GM10248 (cell line): ENCODE data around the gene PNPLA2.

ENCODE experiments used
- CTCF ChIA-PET: fragments of 300-600 bp; sonication (Branson Sonifier 250); formaldehyde crosslinking; extraction: SDS; loops from one replicate; lab custom pipeline; 2021; ENCODE audit warnings: antibody characterized with exemption; lab: Yijun Ruan, JAX
- POLR2A ChIA-PET: fragments of 350-650 bp; sonication (Branson Sonifier 250); formaldehyde crosslinking; extraction: SDS; loops from one replicate; lab custom pipeline; 2020; ENCODE audit warnings: antibody characterized with exemption; lab: Yijun Ruan, JAX
- DNase-seq: peaks from one replicate; pipeline ENCODE4 v3.0.0; 2012; ENCODE audit errors: extremely low spot score
- TF ChIP-seq, protein P1 (sequence below): IDR thresholded peaks from 2 replicates; pipeline ENCODE4 v1.5.1; 2012; ENCODE audit warnings: mild to moderate bottlenecking, low read depth; ENCODE audit errors: extremely low read depth, missing control alignments, control extremely low read depth

The PNPLA2 gene

DNA sequence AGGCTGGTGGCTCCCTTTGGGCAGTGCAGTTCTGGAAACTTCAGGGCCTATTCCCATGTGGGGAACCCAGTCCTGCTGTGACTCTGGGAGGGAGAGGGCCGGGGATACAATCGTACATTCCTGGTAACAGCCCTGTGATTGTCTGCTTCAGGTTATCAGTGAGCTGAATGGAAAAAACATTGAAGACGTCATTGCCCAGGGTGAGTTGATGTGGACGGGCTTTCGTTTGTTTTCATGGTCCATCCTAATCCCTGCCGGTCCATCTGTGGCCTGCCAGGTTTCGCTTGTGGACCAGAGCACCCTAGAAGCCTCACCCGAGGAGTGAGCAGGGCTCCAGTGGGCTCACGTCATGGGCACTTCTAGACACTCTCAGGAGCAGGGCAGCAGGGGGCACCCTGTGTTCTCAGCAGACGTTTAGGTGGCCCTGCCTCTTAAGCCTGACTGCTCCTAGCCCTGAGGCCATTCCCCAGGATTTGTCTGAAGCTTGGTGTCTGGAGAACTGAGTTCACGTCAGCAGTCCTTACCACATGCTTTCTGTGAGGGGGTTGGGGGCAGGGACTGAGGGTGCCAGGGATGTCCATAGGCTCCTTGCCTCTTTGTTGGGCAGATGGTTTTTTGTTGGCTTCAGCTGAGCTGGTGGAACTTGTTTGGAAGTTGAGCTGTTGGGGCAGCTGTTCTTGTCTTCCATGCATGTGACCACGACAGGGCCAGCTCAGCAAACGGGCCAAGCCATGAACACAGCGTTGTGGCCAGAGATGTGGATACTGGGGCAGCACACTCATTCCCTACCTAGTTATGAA lies 7.1 kb upstream of the PNPLA2 start:
- DNase-seq, result no peak
- POLR2A ChIA-PET, result no interaction called here
- TF ChIP-seq, protein P1, sequence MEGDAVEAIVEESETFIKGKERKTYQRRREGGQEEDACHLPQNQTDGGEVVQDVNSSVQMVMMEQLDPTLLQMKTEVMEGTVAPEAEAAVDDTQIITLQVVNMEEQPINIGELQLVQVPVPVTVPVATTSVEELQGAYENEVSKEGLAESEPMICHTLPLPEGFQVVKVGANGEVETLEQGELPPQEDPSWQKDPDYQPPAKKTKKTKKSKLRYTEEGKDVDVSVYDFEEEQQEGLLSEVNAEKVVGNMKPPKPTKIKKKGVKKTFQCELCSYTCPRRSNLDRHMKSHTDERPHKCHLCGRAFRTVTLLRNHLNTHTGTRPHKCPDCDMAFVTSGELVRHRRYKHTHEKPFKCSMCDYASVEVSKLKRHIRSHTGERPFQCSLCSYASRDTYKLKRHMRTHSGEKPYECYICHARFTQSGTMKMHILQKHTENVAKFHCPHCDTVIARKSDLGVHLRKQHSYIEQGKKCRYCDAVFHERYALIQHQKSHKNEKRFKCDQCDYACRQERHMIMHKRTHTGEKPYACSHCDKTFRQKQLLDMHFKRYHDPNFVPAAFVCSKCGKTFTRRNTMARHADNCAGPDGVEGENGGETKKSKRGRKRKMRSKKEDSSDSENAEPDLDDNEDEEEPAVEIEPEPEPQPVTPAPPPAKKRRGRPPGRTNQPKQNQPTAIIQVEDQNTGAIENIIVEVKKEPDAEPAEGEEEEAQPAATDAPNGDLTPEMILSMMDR, result no peak
- CTCF ChIA-PET, result interaction anchor here (0.6 to 1.9 kb wide), 5 partner anchors 8 to 1720 kb away, joined by 3 to 8 read pairs (median 3); partner anchors contain the start of genes PNPLA2, POLR2L and TSPAN4

DNA sequence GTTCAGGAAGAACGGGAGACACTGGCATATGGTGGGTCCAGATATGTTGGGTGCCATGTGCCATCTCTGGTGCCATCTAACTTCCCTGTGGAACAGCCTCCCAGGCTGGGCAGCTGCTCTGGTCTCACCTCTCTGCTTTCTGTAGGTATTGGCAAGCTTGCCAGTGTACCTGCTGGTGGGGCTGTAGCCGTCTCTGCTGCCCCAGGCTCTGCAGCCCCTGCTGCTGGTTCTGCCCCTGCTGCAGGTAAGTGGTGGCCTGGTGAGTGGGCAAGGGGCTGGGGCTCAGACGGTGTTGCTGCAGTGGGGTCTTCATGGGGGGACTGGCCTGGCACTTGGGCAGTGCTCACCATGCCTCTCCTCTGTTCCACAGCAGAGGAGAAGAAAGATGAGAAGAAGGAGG lies 6.3 kb upstream of the PNPLA2 start:
- CTCF ChIA-PET, result interaction anchor here (1.7 to 1.9 kb wide), 2 partner anchors 7 to 30 kb away, joined by 4 to 8 read pairs; partner anchors contain the start of genes PNPLA2, POLR2L and TSPAN4
- no peak for DNase-seq

DNA sequence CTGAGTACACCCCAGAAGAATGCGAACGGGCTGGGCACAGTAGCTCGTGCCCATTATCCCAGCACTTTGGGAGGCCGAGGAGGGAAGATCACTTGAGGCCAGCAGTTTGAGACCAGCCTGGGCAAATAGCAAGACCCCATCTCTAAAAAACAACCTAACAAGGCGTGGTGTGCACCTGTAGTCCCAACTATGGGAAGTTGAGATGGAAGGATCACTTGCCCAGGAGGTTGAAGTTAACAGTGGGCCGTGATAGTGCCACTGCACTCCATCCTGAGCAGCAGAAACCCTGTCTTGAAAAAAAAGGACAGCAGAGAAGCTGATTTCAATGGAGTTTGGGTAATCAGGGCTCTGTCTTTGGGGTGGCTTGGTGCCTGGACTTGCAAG lies 5.7 kb upstream of the PNPLA2 start:
- ChIA-PET POLR2A (no interaction called here), CTCF (interaction anchor here (0.7 to 1.7 kb wide), 2 partner anchors 10 to 29 kb away, joined by 3 to 4 read pairs; partner anchors contain the start of genes POLR2L and TSPAN4)
- DNase-seq, result no peak
- TF ChIP-seq, protein P1, result no peak

More for the DNA sequence above, 6.3 kb upstream of the PNPLA2 start:
- POLR2A ChIA-PET, result no interaction called here
- TF ChIP-seq, protein P1, result no peak

DNA sequence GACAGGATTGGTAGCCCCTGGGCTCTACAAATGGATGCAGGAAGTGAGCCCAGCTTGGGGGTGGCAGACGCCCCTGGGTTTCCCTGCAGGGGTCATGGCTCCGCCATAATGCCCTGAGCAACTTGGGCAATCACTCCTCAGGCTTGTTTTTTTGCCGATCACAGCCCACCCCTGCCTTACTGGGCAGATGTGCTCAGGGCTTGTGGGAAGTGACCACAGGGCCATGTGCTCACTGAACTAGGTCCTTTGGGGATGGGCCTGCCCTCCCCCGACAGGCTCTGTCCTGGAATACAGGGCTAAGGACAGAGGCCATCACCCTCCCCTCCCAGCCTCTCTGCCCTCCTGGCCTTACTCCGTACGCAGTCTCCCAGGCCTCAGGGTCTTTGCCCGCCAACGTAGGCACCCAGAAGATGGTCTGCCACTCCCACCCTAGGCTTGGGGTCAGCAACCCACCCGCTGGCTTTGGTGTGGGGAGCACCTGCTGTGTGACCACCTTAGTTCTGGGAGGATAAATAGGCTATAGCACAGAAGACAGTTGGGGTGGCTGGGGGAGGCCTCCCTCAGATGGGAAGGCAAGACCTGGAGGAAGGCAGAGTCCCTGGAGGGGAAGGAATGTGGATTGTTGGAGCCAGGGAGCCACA lies 5.1 kb upstream of the PNPLA2 start:
- CTCF ChIA-PET, result interaction anchor here (0.7 to 1.7 kb wide), 2 partner anchors 9 to 29 kb away, joined by 3 to 4 read pairs; partner anchors contain the start of genes POLR2L and TSPAN4
- POLR2A ChIA-PET, result no interaction called here
- TF ChIP-seq, protein P1, result no peak
- no peak for DNase-seq

DNA sequence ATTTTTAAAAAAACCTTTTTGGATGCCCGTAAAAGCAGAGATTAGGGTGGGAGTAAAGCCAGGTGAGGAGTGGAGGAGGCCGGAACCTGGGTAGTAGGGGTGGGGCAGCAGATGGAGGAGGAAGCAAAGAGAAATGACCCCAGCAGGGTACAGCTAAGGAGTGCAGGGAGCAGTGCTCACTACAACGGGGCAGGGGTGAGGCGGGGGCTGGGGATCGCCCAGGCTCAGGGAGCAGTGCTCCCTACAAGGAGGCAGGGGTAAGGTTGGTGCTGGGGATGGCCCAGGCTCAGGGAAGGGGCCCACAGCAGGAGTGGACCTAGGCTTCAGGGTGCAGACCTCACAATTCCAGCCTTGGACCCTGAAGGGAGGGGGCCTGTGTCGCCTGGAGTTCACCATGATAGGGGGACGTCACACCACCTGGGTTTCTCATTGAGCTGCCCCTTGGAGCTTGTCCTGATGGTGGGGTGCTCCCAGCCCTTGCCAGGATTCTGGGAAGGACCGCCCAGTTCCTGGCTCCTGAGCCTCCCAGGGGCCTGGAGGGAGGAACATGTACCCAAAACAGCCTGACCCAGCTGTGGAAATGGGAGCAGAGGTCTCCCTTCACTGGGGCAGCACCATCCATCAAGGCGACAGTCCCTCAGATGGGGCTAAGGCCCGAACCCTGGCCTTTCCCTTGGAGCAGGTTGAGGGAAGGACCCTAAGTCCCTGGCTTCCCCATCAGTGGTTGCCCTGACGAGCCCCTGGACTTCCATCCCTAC lies 2.9 kb upstream of the PNPLA2 start:
- TF ChIP-seq, protein P1, result no peak
- ChIA-PET CTCF (no interaction called here), POLR2A (interaction anchor here (0.6 kb wide), 1 partner anchor 202 kb away, joined by 5 read pairs; no protein-coding TSS in a partner anchor)
- no peak for DNase-seq

DNA sequence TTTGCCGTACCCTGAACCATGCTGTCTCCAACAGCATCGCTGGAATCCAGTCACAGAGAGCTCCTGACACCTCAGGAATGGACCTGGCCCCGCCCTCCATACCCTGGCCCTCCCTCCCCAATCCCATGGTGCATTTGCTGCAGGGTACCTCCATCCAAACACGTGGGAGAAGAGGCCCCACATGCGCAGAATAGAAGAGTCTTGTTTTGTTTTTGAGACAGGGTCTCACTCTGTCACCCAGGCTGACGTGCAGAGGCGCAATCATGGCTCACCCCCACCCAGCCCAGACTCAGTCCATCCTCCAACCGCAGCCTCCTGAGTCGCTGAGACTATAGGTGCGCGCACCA lies 2.3 kb upstream of the PNPLA2 start:
- POLR2A ChIA-PET, result interaction anchor here (0.6 kb wide), 1 partner anchor 135 kb away, joined by 4 read pairs; no protein-coding TSS in a partner anchor
- TF ChIP-seq, protein P1, result no peak
- CTCF ChIA-PET, result no interaction called here
- DNase-seq, result no peak
